NCI-H748 (cell line): ENCODE measurements around the gene ZNF540.
"Not testable (repeated sequence)": the region's sequence is repeated elsewhere in the genome, so short reads cannot be mapped to it uniquely, and the experiment has no call there.

ENCODE experiments used
- DNase-seq: peaks from one replicate; lab custom pipeline; 2025; ENCODE audit not compliant: unreplicated experiment; lab: John Stamatoyannopoulos, UW

Gene ZNF540

DNA sequence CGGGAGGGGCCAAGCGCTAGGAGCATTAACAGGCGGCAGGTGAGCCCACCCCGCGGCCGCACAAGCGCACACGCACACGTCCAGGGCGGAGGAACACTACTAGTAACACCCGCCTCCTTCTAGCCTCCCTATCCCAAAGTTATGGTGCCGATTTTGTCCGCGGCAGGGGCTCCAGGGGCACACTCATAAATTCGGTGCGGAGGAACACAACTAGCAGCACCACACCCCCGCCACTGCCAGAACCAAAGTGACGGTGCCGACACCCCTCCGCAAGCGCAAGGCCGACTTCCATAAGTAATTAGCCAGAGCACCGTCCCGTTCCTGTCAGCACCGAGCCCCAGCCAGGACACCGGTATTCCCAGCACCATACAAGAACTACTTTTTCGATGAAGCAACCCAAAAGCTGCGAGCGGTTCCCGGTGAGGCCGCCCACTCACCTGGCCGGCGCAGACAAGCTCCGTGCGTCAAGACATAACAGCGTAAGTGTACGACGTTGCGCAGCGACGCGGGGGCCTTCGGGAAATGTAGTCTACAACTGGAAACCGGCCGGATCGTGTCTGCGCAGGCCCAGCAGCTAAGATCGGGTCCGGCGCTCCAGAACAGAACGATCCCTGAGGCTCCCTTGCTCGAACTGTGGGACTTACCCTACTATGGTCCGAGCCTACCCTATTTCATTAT is at the start of gene ZNF540, which contains the start of gene ZNF571:
Gene ZNF540, plus strand, starts transcription at position 573 of the 678 bp plus-strand sequence. CDS start 3,572 bp downstream, outside the sequence.
Gene ZNF571, minus strand, starts transcription at position 489 of the 678 bp plus-strand sequence. CDS start 8,116 bp downstream, outside the sequence.
- peak; percentile 99 for DNase-seq

DNA sequence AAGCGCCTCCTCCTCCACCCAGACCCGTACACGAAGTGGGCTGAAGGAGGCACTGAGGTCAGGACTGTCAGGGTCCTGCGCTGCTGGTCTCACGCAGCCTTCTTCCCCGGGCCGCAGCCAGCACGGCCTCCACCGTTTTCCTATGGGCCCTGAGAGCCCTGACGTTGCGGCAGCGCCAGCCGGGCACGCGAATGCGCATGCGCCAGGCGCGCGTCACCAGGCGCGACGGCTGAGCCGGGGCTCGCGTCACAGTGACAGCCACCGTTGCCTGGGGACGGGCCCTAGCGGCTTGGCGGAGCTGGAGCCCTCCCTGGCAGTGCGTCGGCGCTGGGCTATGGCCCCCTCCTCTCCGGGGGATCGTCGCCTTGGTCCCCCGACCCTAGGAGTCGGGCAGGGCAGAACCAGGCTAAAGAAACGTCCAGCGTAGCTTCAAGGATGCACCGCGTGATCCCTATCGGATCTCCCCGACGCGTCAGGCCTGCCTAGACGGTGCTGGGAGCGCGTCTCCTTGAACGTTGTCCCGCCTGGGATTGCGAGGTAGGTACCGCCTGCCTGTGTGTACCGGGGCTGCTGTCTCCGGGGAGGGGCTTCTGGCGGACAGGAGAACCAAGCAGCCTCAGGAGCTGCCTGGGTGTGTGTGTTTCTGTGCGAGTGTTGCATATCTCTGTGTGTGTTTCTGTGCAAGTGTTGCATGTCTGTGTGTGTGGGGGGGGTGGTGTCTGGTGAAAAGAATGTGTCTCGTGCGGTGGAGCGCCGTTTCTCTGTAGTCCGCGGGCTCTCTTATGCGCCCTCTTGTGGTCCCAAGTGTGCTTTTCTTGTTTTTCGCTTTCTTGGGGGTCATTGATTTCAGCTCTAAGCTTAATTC is 43.3 kb upstream of the ZNF540 start:
- peak; percentile 46 for DNase-seq

DNA sequence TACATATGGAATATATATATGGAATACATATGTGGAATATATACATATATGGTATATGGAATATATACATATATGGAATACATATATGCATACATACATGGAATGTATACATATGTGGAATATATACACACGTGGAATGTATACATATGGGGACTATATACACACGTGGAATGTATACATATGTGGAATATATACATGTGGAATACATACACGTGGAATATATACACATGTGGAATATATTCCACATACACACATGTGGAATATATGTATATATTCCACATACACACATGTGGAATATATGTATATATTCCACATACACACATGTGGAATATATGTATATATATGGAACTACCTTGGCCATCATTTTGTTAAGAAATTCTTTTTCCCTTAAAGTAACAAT is 31.2 kb upstream of the ZNF540 start:
- no peak for DNase-seq

DNA sequence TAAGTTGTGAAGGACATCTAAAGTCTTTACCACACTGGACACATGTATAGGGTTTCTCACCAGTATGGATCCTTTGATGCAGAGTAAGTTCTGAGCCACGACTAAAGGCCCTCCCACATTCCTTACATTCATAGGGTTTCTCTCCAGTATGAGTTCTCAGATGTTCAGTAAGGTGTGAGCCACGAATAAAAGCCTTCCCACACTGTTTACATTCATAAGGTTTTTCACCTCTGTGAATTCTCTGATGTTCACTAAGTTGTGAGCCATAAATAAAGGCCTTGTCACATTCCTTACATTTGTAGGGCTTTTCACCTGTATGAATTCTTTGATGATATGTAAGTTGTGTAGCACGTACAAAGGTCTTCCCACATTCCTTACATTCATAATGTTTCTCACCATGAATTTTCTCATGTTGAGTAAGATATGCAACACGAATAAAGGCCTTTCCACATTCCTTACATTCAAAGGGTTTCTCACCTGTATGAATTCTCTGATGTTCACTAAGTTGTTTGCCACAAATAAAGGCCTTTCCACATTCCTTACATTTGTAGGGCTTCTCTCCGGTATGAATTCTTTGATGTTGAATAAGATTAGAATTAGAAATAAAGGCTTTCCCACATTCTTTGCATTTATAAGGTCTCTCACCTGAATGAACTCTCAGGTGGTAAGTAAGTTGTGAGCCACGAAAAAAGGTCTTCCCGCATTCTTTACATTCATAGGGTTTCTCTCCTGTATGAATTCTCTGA is 29.9 kb upstream of the ZNF540 start:
- no peak for DNase-seq

DNA sequence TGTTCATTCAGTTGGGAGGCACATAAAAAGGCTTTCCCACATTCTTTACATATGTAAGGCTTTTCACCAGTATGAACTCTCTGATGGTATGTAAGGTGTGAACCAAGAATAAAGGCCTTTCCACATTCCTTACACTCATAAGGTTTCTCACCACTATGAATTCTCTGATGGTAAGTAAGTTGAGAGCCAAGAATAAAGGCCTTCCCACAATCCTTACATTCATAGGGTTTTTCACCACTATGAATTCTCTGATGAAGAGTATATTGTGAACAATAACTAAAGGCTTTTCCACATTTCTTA is 29.4 kb upstream of the ZNF540 start:
- DNase-seq: no peak

DNA sequence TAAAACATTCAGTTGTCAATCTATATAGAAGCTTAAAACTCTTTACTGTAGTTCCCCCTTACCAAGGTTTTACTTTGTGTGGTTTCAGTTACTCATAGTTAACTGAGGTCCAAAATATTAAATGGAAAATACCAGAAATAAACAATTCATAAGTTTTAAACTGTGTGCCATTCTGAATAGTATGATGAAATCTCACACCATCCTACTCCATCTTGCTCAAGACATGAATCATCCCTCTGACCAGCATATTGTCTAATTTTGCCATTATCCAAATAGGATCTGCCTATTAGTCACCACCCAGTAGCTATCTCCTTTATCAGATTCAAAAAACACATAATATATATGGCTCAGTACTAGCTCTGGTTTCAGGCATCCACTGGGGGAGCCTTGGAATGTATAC is 22.5 kb upstream of the ZNF540 start:
- no peak for DNase-seq

DNA sequence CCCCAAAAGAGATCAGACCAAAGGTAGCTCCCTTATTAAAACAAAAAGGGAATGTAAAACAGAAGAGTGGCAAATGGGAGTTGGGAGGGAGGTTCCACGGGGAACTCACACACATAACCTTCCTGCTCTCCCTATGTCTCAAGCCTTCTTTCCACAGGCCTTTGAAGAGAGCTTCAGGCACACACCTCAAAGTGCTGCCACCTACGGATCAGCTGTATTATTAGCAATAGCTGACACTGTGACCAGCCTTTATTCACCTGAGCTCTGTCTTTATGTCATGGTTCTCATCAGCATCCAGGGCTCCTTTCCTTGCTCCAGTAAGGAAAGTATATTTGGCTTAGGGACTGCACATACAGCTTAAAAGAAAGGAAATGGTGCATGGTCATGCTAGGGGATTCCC is 11.3 kb upstream of the ZNF540 start:
- no peak for DNase-seq

DNA sequence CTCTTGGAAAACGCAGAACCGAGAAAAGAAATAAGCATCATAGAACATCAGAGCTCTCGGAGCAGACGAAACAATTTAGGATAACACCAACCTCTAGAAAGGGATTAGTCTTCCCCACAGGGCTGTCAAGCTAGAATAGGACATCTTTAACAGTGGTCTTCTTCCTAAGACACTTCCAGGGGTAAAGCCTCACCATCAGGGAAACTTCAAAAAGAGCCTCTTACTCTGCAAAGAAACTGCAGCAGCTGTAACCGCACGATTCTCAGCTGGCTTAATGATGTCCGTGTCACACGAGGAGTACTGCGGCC is 726 bp upstream of the ZNF540 start:
- DNase-seq: no peak

DNA sequence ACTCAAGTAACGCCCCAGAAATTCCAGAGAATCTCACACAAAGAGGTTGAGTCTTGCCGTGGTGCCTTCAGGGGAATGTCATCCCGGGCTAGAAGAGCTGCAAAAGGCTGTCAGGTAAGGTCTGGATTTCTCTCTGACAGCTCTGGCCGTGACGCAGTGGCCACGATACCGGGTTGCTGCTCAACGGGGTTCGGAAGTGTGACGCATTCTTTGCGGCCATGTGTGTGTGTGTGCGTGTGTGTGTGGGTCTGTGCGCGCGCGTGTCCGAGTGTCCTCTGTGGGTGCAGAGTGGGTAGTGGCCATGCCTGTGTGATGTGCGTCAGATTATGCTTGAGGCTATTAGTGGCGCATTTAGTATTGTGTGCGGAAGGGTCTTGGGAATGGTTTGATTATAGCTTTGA is 306 bp downstream of the ZNF540 start:
- peak; percentile 79 for DNase-seq

DNA sequence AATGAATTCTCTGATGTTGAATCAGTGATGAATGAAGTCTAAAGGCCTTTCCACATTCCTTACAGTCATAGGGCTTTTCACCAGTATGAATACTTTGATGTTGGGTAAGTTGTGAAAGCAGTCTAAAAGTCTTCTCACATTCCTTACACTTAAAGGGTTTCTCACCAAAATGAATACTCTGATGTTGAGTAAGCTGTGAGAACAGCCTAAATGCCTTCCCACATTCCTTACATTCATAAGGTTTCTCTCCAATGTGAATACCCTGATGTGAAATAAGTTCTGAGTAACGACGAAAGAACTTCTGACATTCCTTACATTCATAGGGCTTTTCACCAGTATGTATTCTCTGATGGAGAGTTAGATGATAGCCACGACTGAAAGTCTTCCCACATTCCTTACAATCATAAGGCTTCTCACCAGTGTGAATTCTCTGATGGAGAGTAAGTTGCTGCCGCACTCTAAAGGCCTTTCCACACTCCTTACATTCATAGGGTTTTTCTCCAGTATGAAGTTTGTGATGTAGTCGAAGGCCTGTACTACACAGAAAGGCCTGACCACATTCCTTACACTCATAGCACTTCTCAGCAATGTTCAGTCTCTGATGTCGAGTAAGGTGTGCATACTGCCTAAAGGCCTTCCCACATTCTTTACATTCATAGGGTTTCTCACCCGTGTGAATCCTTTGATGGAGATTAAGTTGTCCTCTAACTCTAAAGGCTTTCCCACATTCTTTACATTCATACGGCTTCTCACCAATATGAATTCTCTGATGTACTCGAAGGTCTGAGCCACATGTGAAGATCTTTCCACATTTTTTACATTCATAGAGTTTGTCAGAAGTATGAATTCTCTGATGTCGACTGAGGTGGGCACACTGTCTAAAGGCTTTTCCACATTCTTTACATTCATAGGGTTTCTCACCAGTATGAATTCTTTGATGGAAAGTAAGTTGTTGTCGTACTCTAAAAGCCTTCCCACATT is 40.7 kb downstream of the ZNF540 start:
- DNase-seq: no peak

DNA sequence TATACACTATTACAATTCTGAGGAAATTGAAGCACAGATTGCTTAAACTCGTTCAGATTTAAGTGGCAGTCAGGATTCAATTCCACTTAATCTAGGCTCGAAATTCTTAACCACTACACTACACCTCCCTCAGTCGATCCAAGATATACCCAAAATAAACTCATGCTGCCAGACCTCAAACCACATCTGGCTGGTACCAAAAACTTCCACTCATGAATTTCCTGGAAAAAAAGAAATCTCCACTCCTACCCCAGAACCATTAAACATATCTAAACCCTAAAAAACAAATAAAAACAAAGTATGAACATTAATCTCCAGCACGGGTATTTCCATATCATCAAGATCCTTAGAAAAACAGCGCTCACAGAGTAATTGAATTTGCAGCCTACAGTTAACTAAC is 59.4 kb downstream of the ZNF540 start:
- DNase-seq: peak; percentile 34

DNA sequence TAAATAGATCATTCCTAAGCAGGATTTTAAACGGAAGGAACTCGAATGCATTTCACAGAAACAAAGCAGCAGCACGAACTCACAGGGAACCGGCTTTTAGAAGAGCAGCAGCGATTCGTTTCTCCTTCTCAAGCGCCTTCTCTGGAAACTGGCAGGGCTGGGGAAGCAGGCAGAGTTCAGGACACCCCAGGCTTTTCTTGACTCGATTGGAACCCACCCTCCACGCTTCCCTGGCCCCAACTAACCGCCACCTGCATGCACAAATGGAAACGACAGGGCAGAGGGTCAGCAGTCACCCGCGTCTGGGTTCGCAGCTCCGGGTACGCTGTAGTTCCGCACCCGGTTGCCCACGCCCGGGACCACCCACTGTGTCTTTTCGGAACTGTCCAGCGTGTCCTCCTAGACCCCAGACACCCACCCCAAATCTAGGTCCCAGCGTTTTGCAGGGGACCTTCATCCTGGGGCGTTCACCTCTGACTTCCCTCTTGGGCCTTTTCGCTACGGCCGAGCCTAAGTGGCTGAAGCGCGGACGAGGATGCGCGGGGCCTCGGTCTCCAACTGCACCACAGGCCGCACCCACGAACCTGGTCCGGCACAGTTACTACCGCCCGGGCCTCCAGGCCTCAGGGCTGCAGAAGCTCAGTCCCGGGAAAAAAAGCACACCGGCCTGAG is 60.1 kb downstream of the ZNF540 start:
- peak; percentile 83 for DNase-seq

DNA sequence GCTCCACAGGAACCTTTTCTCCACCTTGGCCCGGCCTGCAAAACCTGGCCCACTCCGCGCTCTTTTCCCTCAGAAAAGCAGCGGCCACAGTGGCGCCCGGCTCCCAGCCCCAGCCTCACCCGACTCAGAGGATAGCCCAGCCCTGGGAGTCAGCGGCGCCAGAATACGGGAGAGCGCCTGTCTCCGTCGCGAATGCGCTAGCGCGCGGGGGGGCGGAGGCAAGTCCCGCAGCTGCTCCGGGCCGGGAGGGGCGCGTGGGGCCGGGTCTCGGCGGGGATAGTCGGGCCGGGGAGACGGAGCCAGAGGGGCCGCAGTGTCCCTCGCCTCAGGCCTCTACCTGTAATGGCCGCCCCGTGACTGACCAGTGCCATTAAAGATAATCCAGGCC is 60.6 kb downstream of the ZNF540 start, which contains the start of gene ZFP30:
Gene ZFP30, minus strand, starts transcription at position 165 of the 388 bp plus-strand sequence. CDS start 7,643 bp downstream, outside the sequence.
- DNase-seq: peak; percentile 94

DNA sequence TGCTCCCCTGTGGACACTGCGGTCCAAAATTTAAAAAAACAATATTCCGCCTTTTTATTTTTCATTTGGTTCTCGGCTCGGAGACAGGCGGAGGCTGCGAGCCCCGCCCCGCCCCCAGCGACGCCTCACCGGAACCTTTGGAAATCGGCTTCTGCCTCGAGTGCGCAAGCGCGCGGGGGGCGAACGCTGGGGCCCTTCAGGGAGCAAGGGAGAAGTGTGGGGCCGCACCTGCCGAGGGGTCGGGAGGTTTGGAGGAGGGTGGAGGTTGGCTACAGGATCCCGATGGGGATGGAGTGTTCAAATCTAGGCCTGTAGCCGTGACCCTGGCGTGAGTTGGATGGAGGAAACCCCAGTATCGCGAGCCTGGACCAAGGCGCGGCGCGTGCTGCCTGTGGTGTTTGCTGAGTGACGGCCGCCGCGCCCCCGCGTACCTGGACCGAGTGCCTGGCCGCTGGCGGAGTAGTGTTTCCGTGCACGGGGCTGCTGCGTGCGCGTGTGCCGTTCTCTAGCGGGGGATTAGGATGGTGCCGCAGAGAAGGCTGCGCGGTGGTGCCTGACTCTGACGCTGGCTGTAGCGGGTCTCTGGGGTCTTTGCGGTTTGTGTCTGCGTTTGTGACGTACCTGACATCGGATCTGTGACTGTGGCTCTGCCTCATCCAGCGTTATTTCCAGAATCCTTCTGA is 61.2 kb downstream of the ZNF540 start:
- peak; percentile 96 for DNase-seq

DNA sequence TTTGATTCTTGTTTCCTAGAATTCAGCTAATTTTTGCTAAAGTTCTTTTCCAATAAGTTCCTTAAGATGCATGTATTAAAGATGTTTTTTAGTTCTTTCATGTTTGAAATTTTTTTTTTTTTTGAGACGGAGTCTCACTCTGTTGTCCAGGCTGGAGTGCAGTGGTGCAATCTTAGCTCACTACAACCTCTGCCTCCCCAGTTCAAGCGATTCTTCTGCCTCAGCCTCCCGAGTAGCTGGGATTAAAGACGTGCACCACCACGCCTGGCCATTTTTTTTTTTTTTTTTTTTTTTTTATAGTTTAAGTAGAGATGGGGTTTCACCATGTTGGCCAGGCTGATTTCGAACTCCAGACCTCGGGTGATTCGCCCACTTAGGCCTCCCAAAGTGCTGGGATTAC is 62.5 kb downstream of the ZNF540 start:
- DNase-seq: not testable (repeated sequence)
